Measurements from ENCODE around the gene AK1.

Gene AK1

DNA sequence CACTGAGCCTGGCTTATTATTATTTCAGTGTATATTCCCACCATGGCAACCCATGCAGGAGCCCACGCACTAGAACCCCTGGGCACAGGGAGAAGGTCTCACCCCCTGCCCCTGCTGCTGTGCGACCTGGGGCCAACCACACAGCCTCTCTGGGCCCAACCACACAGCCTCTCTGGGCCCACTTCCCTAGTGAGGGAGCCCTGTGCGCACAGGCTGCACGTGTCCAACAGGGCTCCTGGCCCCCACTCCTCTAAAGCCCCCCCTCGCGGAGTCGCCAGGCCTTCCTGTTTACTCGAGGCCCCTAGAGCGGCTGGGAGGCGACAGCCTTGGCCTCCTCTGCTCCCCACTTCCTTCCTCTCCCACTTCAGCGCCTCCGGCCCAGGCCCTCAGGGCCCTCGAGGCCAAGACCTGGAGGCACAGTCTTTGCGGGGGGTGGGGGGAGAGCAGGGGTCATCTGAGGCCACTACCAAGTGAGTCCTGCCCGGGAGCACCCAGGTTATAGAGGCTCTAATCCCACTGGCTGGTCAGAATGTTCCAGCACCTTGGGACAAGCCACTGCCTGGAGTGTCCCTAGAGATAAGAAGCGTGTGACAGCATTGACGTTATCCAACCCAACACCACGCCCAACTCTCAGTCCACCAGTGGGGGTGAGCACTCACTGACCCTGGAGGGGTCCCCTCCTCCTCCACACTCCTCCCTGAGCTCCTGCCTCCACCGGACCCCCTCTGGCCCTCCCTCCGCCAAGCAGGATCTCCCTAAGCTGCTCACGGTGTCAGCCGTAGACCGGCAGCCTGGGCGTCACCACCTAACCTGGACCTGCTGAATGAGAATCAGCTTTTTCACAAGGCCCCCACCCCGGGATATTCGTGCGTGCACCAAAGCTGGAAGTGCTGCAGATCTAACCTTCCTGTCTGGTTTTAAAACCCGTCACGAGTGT is 15.1 kb downstream of the AK1 start:
- Histone ChIP-seq H3F3A (ENCODE audit: insufficient read depth, low read length) (no peaks in the 10 kb centered on the region), H3K27me3 (ENCODE audit: insufficient read depth, low read length) (no peaks in the 10 kb centered on the region; the same call in 1 of the 2 replicates), H2AFZ (ENCODE audit: low read length) (no peak overlapping the region), H3K9me3 (ENCODE audit: low read length) (no peaks in the 10 kb centered on the region), H3K4me1 (ENCODE audit: insufficient read depth, low read length, severe bottlenecking) (peaks cover 30% of the 10 kb centered on the region), H3K27ac (ENCODE audit: low read depth, low read length, poor library complexity, severe bottlenecking) (peak overlapping the region; percentile 35), H4K20me1 (ENCODE audit: insufficient read depth, low read length) (no peaks in the 10 kb centered on the region), H3K9ac (ENCODE audit: low read length) (no peak overlapping the region), H3K4me2 (ENCODE audit: low read length) (no peak overlapping the region; the same call in 1 of the 2 replicates), H3K36me3 (ENCODE audit: insufficient read depth, low read length) (no peaks in the 10 kb centered on the region), H3K9me2 (ENCODE audit: low read depth, low read length) (no peaks in the 10 kb centered on the region), H3K79me2 (ENCODE audit: insufficient read depth, low read length) (no peaks in the 10 kb centered on the region), H3K4me3 (ENCODE audit: low read depth, low read length, poor library complexity, severe bottlenecking) (no peak overlapping the region)
- no peak for TF ChIP-seq EZH2 (IDR thresholded peaks at IDR 0.05; ENCODE audit: borderline replicate concordance, low read length)
- TF ChIP-seq, protein P1, sequence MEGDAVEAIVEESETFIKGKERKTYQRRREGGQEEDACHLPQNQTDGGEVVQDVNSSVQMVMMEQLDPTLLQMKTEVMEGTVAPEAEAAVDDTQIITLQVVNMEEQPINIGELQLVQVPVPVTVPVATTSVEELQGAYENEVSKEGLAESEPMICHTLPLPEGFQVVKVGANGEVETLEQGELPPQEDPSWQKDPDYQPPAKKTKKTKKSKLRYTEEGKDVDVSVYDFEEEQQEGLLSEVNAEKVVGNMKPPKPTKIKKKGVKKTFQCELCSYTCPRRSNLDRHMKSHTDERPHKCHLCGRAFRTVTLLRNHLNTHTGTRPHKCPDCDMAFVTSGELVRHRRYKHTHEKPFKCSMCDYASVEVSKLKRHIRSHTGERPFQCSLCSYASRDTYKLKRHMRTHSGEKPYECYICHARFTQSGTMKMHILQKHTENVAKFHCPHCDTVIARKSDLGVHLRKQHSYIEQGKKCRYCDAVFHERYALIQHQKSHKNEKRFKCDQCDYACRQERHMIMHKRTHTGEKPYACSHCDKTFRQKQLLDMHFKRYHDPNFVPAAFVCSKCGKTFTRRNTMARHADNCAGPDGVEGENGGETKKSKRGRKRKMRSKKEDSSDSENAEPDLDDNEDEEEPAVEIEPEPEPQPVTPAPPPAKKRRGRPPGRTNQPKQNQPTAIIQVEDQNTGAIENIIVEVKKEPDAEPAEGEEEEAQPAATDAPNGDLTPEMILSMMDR (IDR thresholded peaks at IDR 0.05; ENCODE audit: low read length), result no peak

DNA sequence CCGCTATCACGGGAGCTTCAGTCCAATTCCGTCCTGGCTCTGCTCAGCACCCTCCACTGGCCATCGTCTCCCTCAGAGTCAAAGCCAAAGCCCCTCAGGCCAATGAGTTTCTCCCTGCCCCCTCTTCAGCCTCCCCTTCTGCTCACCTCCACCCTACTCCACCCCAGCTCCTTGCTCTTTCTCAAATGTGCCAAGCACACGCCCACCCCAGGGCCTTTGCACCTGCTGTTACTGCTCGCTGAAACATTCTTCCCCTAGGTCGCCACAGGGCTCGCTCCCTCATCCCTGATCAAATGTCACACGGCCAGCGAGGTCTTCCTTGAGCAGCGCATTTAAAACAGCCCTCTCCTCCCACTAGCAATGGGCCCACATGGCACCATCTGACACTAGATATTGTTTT is 16.7 kb downstream of the AK1 start:
- Histone ChIP-seq H2AFZ (ENCODE audit: low read length) (no peak overlapping the region), H3K9ac (ENCODE audit: low read length) (no peak overlapping the region), H3K4me1 (ENCODE audit: insufficient read depth, low read length, severe bottlenecking) (peaks cover 27% of the 10 kb centered on the region), H4K20me1 (ENCODE audit: insufficient read depth, low read length) (no peaks in the 10 kb centered on the region), H3K9me3 (ENCODE audit: low read length) (no peaks in the 10 kb centered on the region), H3K27me3 (ENCODE audit: insufficient read depth, low read length) (no peaks in the 10 kb centered on the region; the same call in 1 of the 2 replicates), H3K36me3 (ENCODE audit: insufficient read depth, low read length) (no peaks in the 10 kb centered on the region), H3K79me2 (ENCODE audit: insufficient read depth, low read length) (no peaks in the 10 kb centered on the region), H3K4me3 (ENCODE audit: low read depth, low read length, poor library complexity, severe bottlenecking) (no peak overlapping the region), H3K4me2 (ENCODE audit: low read length) (no peak overlapping the region), H3K27ac (ENCODE audit: low read depth, low read length, poor library complexity, severe bottlenecking) (no peak overlapping the region), H3K9me2 (ENCODE audit: low read depth, low read length) (no peaks in the 10 kb centered on the region), H3F3A (ENCODE audit: insufficient read depth, low read length) (no peaks in the 10 kb centered on the region)
- no peak for TF ChIP-seq EZH2 (IDR thresholded peaks at IDR 0.05; ENCODE audit: borderline replicate concordance, low read length)
- TF ChIP-seq, protein P1 (IDR thresholded peaks at IDR 0.05; ENCODE audit: low read length), result no peak

DNA sequence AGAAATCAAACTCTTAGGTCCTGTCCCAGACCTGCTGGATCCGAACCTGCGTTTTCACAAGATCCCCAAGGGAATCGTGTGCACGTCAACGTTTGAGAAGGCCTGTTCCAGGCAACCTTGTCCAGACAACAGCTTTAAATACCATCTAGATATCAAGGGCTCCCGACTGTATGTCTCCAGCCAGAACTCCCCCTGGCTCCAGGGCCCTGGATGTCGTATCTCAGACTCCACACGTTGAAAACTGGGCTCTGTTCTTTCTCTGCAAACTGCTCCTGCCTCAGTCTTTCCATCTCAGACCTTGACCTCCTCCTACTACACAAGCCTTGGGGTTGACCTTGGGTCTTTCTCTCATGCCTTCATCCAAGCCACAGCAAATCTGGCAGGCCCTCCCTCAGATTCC is 17.2 kb downstream of the AK1 start:
- no peaks in the 10 kb centered on the region for H4K20me1 ChIP-seq (ENCODE audit: insufficient read depth, low read length)
- H3K4me2 ChIP-seq (ENCODE audit: low read length), result no peak overlapping the region
- no peak overlapping the region for H3K4me3 ChIP-seq (ENCODE audit: low read depth, low read length, poor library complexity, severe bottlenecking)
- TF ChIP-seq EZH2 (IDR thresholded peaks at IDR 0.05; ENCODE audit: borderline replicate concordance, low read length), result no peak
- TF ChIP-seq, protein P1 (IDR thresholded peaks at IDR 0.05; ENCODE audit: low read length), result no peak
- no peak overlapping the region for H2AFZ ChIP-seq (ENCODE audit: low read length)
- no peak overlapping the region for H3K27ac ChIP-seq (ENCODE audit: low read depth, low read length, poor library complexity, severe bottlenecking)
- no peaks in the 10 kb centered on the region for H3K9me2 ChIP-seq (ENCODE audit: low read depth, low read length)
- no peaks in the 10 kb centered on the region for H3K36me3 ChIP-seq (ENCODE audit: insufficient read depth, low read length)
- H3K9ac ChIP-seq (ENCODE audit: low read length), result no peak overlapping the region
- no peaks in the 10 kb centered on the region for H3K9me3 ChIP-seq (ENCODE audit: low read length)
- no peaks in the 10 kb centered on the region for H3F3A ChIP-seq (ENCODE audit: insufficient read depth, low read length)
- no peaks in the 10 kb centered on the region; the same call in 1 of the 2 replicates for H3K27me3 ChIP-seq (ENCODE audit: insufficient read depth, low read length)
- H3K79me2 ChIP-seq (ENCODE audit: insufficient read depth, low read length), result no peaks in the 10 kb centered on the region
- peaks cover 22% of the 10 kb centered on the region for H3K4me1 ChIP-seq (ENCODE audit: insufficient read depth, low read length, severe bottlenecking)

Measured in OCI-LY1 (cell line).